Endodermal cell (in vitro differentiated cells): ENCODE results near the gene PACSIN2. TPM values are rescaled to one million over a fixed set of nuclear protein-coding genes. Genes with fewer than 3 reads are reported as not detected.

Experiments used
- DNase-seq: peaks from one replicate; pipeline ENCODE4 v3.0.0-alpha.2; 2017
- H3K27ac ChIP-seq: 2 replicates; pipeline ENCODE4 v1.5.1; 2013; ENCODE audit warnings: mild to moderate bottlenecking, low read depth, low read length, moderate library complexity
- H3K27me3 ChIP-seq: 2 replicates; pipeline ENCODE4 v1.6.1; 2013; ENCODE audit warnings: mild to moderate bottlenecking, low read length, moderate library complexity; ENCODE audit not compliant: insufficient read depth, control insufficient read depth, poor library complexity, severe bottlenecking
- H3K36me3 ChIP-seq: 2 replicates; pipeline ENCODE4 v1.7.0; 2013; ENCODE audit warnings: mild to moderate bottlenecking, low read length, moderate library complexity; ENCODE audit not compliant: control insufficient read depth, insufficient read depth
- H3K4me1 ChIP-seq: one replicate; pipeline ENCODE4 v1.7.0; 2013; ENCODE audit warnings: low read length; ENCODE audit not compliant: control insufficient read depth, insufficient read depth
- H3K4me3 ChIP-seq: 2 replicates; pipeline ENCODE4 v1.5.1; 2013; ENCODE audit warnings: mild to moderate bottlenecking, low read length, moderate library complexity
- H3K9ac ChIP-seq: 2 replicates; pipeline ENCODE4 v1.6.1; 2013; ENCODE audit warnings: mild to moderate bottlenecking, low read length, moderate library complexity; ENCODE audit not compliant: poor library complexity, severe bottlenecking; ENCODE audit errors: extremely low read depth
- H3K9me3 ChIP-seq: 2 replicates; pipeline ENCODE4 v1.6.1; 2013; ENCODE audit warnings: mild to moderate bottlenecking, low read length, moderate library complexity; ENCODE audit not compliant: control insufficient read depth
- H3K27ac Mint-ChIP-seq: 2 replicates; pipeline ENCODE4 v1.8.0; 2020; ENCODE audit warnings: mixed read lengths
- H3K27me3 Mint-ChIP-seq: 2 replicates; pipeline ENCODE4 v1.8.0; 2021; ENCODE audit warnings: mild to moderate bottlenecking, mixed read lengths; ENCODE audit not compliant: insufficient read depth
- H3K36me3 Mint-ChIP-seq: 2 replicates; pipeline ENCODE4 v1.8.0; 2020; ENCODE audit warnings: low read depth, mixed read lengths
- H3K4me1 Mint-ChIP-seq: 2 replicates; pipeline ENCODE4 v1.8.0; 2020; ENCODE audit warnings: mixed read lengths
- H3K4me3 Mint-ChIP-seq: 2 replicates; pipeline ENCODE4 v1.8.0; 2020; ENCODE audit warnings: mild to moderate bottlenecking, moderate library complexity, mixed read lengths
- H3K9me3 Mint-ChIP-seq: 2 replicates; pipeline ENCODE4 v1.8.0; 2020; ENCODE audit warnings: mild to moderate bottlenecking, mixed read lengths
- CTCF ChIP-seq: fragments of 200-600 bp; sonication (generic); conservative IDR thresholded peaks from 2 replicates; pipeline ENCODE4 v1.5.0; 2021; ENCODE audit warnings: antibody characterized with exemption, mild to moderate bottlenecking
- WGBS, 2 experiments: methylation state at CpG; one replicate each; pipeline versions ENCODE4 v1.1.5 to v1.1.7; 2013; ENCODE audit warnings: missing lambda C conversion rate in 2 of 2, mixed read lengths in 1 of 2; ENCODE audit not compliant: insufficient coverage in 1 of 2, insufficient read length in 1 of 2; 5-methylcytosine and 5-hydroxymethylcytosine counted together
- total RNA-seq, 2 donors: library from RNA; stranded (reverse); fragmentation: NEBNext Ultra II Directional in 1 of 2; extraction: Animal tissue kit (Norgen Biotek cat#: 25700) in 1 of 2; gene quantifications; 2 replicates in 1 of 2; 3 replicates in 1 of 2; pipeline ENCODE4 v1.2.1, GENCODE V29; 2021

PACSIN2 gene
- total RNA-seq, 2 donors from 2014 or later: 60.7 to 61.4 TPM

DNA sequence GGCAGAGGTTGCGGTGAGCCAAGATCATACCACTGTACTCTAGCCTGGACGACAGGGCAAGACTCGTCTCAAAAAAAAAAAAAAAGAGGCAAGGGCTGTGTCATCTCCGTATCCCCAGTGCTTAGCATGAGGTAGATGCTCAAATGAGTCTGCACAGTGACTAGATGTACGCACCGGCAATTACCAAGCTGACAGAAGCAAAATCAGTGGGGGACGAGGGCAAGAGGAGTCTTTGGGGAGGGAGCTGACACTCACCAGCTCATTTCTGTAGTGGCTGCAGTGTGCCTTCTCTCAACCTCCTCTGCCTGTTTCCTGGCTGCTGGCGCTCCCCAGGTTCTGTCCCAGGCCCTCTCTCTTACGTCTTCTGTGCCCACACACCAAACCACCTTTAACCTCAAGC lies 69.9 kb downstream of the PACSIN2 start:
- Histone ChIP-seq H3K36me3 (no peaks in the 10 kb centered on the region), H3K9me3 (no peaks in the 10 kb centered on the region), H3K27me3 (no peaks in the 10 kb centered on the region), H3K4me3 (no peak overlapping the region), H3K4me1 (peaks cover 6% of the 10 kb centered on the region), H3K9ac (no peak overlapping the region), H3K27ac (no peak overlapping the region)
- no peak overlapping the region for H3K27ac Mint-ChIP-seq
- H3K36me3 Mint-ChIP-seq: peaks cover 10% of the 10 kb centered on the region
- WGBS, 2 experiments: 89 to 93% methylated on average over 8 to 9 of the region's 9 CpGs
- no peak for TF ChIP-seq CTCF
- no peak overlapping the region for H3K4me3 Mint-ChIP-seq
- DNase-seq: no peak
- peaks cover 47% of the 10 kb centered on the region for H3K4me1 Mint-ChIP-seq
- H3K27me3 Mint-ChIP-seq: no peaks in the 10 kb centered on the region
- no peaks in the 10 kb centered on the region for H3K9me3 Mint-ChIP-seq

DNA sequence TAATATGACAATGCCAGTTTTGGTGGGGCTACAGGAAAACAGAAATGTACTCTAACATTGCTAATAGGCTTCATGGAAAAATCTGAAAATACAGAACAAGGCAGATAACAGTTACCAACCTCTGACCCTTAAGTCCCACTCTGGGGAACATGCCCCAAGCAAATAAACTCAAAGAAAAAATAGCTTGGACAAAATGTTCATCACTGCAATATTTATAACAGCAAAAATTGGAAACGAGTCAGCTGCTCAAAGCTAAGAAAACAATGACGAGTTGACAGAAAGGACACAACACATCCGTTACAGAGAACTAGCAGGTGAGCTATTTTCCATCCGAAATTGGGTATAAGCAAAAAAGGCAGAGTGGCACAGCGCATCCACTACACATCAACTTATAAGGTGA lies 70.5 kb downstream of the PACSIN2 start:
- 97 to 98% methylated on average over 5 of the region's 5 CpGs for whole genome bisulfite sequencing, 2 experiments
- no peak for TF ChIP-seq CTCF
- Histone ChIP-seq H3K4me1 (peaks cover 12% of the 10 kb centered on the region), H3K9me3 (no peaks in the 10 kb centered on the region), H3K27me3 (no peaks in the 10 kb centered on the region), H3K4me3 (no peak overlapping the region), H3K27ac (no peak overlapping the region), H3K9ac (no peak overlapping the region), H3K36me3 (no peaks in the 10 kb centered on the region)
- H3K36me3 Mint-ChIP-seq: peaks cover 10% of the 10 kb centered on the region
- no peak overlapping the region for H3K27ac Mint-ChIP-seq
- no peak for DNase-seq
- no peak overlapping the region for H3K4me3 Mint-ChIP-seq
- H3K4me1 Mint-ChIP-seq: peaks cover 51% of the 10 kb centered on the region
- H3K9me3 Mint-ChIP-seq: no peaks in the 10 kb centered on the region
- no peaks in the 10 kb centered on the region for H3K27me3 Mint-ChIP-seq

- no peak for TF ChIP-seq CTCF
- Histone ChIP-seq H3K4me1 (peaks cover 16% of the 10 kb centered on the region), H3K9ac (no peak overlapping the region), H3K27me3 (no peaks in the 10 kb centered on the region), H3K36me3 (no peaks in the 10 kb centered on the region), H3K27ac (no peak overlapping the region), H3K9me3 (no peaks in the 10 kb centered on the region), H3K4me3 (no peak overlapping the region)
- Mint-ChIP-seq H3K9me3 (no peaks in the 10 kb centered on the region), H3K4me3 (no peak overlapping the region), H3K36me3 (peaks cover 10% of the 10 kb centered on the region), H3K27me3 (no peaks in the 10 kb centered on the region), H3K27ac (no peak overlapping the region), H3K4me1 (peaks cover 53% of the 10 kb centered on the region)
- WGBS, 2 experiments: 86 to 100% methylated on average over 2 of the region's 3 CpGs
- DNase-seq: no peak
Measured at GRCh38 chr22:42943981-42944380, 71.0 kb downstream of the PACSIN2 start.
